Omental fat pad (tissue), 4 donors: Measurements from ENCODE around the gene FARS2. TPM values are rescaled to one million over a fixed set of nuclear protein-coding genes. Genes with fewer than 3 reads are reported as not detected.

ENCODE experiments used
- ATAC-seq: fragments of 150-250 bp; one replicate; pipeline ENCODE4 v1.9.1; 2016; ENCODE audit warnings: mild to moderate bottlenecking, moderate library complexity; ENCODE audit not compliant: low FRiP score
- DNase-seq: peaks from one replicate; pipeline ENCODE4 v3.0.0-alpha.2; 2019; ENCODE audit warnings: low spot score
- total RNA-seq, 4 donors: library from RNA; depleted of rRNA; stranded (reverse); fragments of >200 nt; gene quantifications; one replicate each; pipeline ENCODE4 v1.1.0, GENCODE V29; 2016
- TF ChIP-seq, protein P1 (sequence below), 3 donors: fragments of 450-650 bp; IDR thresholded peaks; one replicate each; pipeline ENCODE4 v1.5.1; 2016 to 2017; ENCODE audit warnings: antibody characterized with exemption in 3 of 3, mild to moderate bottlenecking in 3 of 3, moderate library complexity in 2 of 3

FARS2 gene
- total RNA-seq, 4 donors from 2014 or later = 12.5 to 18.1 (median 14.5) TPM

DNA sequence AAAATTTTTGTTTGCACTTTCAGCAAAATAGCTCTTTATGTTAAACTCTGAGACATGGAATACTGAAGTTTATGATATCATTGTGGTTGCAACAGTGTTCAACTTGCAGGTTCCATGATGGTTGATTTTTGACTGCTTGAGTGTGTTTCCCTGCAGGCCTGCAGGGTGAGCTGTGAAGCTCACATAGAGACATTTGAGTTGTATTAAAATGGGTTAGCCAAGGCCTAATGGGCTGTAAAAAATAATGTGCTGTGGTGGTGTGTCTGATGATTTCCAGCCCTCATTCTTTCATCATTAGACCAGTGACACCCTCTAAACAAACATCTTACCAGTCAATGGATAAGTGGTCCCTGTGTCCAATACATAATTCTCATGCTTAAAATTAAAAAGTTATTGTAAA is 321.4 kb downstream of the FARS2 start:
- ATAC-seq (no peak), DNase-seq (no peak)
- TF ChIP-seq, protein P1, sequence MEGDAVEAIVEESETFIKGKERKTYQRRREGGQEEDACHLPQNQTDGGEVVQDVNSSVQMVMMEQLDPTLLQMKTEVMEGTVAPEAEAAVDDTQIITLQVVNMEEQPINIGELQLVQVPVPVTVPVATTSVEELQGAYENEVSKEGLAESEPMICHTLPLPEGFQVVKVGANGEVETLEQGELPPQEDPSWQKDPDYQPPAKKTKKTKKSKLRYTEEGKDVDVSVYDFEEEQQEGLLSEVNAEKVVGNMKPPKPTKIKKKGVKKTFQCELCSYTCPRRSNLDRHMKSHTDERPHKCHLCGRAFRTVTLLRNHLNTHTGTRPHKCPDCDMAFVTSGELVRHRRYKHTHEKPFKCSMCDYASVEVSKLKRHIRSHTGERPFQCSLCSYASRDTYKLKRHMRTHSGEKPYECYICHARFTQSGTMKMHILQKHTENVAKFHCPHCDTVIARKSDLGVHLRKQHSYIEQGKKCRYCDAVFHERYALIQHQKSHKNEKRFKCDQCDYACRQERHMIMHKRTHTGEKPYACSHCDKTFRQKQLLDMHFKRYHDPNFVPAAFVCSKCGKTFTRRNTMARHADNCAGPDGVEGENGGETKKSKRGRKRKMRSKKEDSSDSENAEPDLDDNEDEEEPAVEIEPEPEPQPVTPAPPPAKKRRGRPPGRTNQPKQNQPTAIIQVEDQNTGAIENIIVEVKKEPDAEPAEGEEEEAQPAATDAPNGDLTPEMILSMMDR (IDR thresholded peaks at IDR 0.05) = no peak

DNA sequence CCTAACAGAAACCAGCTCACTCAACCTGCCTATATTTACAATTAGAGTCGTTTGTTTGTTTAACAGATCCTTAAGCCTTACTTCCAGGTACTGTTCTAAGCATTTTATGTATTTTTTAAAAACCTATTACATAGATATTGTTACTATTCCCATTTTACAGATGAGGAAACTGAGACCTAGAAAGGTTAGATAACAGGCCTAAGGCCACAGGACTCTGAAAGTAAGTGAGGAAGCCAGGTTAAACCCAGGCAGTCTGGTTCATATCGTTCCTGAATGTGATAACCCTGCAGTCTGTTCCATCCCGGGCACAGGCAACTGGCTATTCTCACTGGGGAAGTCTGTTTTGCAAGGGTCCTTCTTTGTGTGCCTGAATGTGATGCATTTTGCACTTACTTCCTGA is 322.2 kb downstream of the FARS2 start:
- no peak for DNase-seq
- no peak for ATAC-seq
- TF ChIP-seq, protein P1 (IDR thresholded peaks at IDR 0.05) = no peak

DNA sequence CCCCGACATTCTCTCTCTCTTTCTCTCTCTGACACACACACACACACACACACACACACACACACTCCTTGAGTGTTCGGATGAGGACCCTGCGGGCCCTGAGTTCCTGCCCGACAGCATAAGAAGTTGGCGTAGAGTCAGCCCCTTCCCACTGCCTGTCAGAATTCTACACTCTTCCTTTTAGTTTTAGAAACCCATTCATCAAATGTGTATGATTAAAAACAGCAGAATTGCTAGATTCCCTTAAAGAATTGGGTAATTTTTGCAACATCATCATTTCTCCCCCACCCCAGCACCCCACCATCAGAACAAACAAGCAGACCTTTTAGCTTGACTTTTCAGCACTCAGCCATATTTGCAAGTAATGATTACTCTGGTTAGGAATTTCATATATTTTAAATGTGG is 322.8 kb downstream of the FARS2 start:
- ATAC-seq = no peak
- no peak for DNase-seq
- TF ChIP-seq, protein P1 (IDR thresholded peaks at IDR 0.05) = no peak

DNA sequence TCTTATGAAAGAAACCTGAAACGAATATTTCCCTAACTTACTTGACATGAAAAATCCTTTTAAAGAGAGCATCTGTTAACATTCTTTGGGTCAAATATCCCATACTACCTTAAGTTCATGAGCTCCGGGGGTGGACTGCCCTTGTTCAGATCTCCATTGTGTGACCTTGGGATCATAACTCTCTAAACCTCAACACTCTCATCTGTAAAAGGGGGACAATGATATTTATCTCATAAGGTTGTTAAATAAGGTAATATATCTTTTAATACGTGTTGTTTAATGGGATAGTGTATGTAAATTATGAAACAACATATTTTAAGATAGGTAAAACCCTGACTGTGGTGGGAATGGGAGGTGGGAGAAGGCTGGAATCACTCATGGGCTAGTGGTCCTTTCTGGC is 326.3 kb downstream of the FARS2 start:
- TF ChIP-seq, protein P1 (IDR thresholded peaks at IDR 0.05) = no peak
- ATAC-seq (no peak), DNase-seq (no peak)

DNA sequence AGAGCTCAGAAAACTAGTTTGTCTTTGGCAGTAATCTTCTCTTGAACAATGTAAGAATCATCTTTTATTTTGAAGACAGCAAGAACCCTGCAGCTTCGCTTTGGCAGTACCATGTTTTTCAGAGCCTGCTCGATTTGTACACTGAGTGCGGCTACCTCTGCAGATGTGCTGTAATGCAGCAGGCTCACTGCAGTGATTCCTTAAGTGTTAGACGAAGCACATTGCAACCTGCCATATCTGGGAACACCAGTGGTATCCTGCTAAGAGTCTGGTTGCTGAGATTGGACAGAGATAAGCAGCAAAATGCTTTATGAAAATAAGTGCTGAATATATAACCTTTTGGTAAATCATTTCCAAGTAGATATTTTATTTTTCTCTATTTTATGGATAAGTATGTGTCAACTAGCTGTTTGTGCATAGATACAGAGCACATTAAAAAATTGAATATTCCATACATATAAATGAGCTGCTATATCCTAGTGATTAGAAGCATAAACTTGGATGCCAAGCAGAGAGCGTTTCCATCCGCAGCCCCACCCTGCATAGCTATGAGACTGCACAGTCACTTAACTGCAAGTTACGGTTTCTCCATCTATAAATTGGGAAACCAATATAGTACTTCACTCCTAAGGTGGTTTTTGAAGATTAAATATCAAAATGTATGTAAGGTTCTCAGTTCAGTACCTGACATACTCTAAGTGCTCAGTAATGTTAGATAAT is 328.3 kb downstream of the FARS2 start:
- TF ChIP-seq, protein P1 (IDR thresholded peaks at IDR 0.05) = no peak
- DNase-seq (no peak), ATAC-seq (no peak)

DNA sequence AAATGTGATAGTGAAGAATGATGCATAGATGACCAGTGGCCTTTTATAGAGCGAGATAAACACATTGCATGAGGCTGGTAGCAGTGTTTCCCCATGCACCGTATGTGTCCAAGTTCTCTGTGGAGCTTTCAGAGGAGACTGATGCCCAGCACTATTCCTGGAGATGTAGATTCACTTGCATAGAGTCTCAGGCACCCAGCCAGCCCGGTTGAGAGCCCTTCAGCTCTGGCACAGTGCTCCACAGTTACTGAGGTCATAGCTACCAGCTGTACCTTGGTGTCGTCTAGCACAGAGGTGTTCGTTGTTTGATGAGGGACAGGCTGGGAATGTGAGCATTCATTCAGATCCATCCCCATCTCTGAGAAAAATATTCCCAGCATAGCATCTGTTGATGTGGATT is 328.9 kb downstream of the FARS2 start:
- DNase-seq (no peak), ATAC-seq (no peak)
- TF ChIP-seq, protein P1 (IDR thresholded peaks at IDR 0.05) = no peak

DNA sequence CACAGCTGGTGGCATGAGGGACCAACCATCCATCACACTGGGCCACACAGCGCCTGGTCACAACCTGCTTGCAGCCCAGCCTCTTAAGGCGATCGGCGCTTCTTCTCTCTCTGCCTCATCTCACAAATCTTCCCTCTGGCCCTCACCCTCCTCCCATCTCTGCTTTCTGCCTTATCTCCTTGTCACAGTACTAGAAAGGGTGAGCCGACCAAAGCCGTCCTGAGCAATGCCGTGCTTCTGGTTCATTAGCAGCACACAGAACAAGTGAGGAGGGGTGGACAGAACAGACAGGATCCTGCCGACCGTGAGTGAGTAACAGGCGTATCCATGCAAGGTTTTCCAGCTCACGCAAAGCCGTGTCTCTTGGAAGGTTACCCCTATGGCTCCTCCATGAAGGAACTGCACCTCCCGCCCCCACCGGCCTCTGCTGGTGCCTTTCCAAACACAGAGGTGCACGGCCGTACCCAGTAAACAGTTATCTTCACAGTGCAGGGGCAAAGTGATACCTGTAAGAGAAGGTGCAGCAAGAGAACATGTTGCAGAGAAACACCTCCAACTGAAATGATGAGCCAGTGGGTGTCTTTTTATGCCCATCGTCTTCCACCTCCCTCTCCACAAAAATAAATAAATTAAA is 331.7 kb downstream of the FARS2 start:
- TF ChIP-seq, protein P1 (IDR thresholded peaks at IDR 0.05) = no peak
- DNase-seq = no peak
- ATAC-seq = no peak
